SU-DHL-6 (cell line): ENCODE measurements around the gene HTR3B.

Source experiments
- H2AFZ ChIP-seq: fragments of 200-600 bp; sonication (generic); 2 replicates; pipeline ENCODE4 v1.6.1; 2014; ENCODE audit warnings: low read depth, mild to moderate bottlenecking, moderate library complexity, mixed read lengths, antibody characterized with exemption, low read length; ENCODE audit not compliant: severe bottlenecking
- H3F3A ChIP-seq: fragments of 200-600 bp; shearing (Covaris generic); 2 replicates; pipeline ENCODE4 v1.6.0; 2016; ENCODE audit warnings: antibody characterized with exemption, mild to moderate bottlenecking; ENCODE audit not compliant: insufficient read depth
- H3K27ac ChIP-seq: fragments of 200-600 bp; sonication (generic); 2 replicates; pipeline ENCODE4 v1.5.1; 2016; ENCODE audit warnings: low read depth, mild to moderate bottlenecking, low read length, moderate library complexity, mixed read lengths
- H3K27me3 ChIP-seq: fragments of 200-600 bp; sonication (generic), shearing (Covaris generic); 2 replicates; pipeline ENCODE4 v1.6.0; 2014; ENCODE audit warnings: mild to moderate bottlenecking, low read length
- H3K36me3 ChIP-seq: fragments of 200-600 bp; sonication (generic); 2 replicates; pipeline ENCODE4 v1.6.1; 2014; ENCODE audit warnings: mild to moderate bottlenecking, low read length, mixed read lengths
- H3K4me2 ChIP-seq: fragments of 300-600, 200-600 bp; shearing (Covaris generic), sonication (generic); 2 replicates; pipeline ENCODE4 v1.6.0; 2014; ENCODE audit warnings: low read length, low read depth, mild to moderate bottlenecking; ENCODE audit not compliant: poor library complexity, severe bottlenecking
- H3K4me3 ChIP-seq: fragments of 200-600 bp; sonication (generic); 2 replicates; pipeline ENCODE4 v1.5.1; 2014; ENCODE audit warnings: antibody characterized with exemption, low read length, mild to moderate bottlenecking, mixed read lengths; ENCODE audit not compliant: insufficient read depth, poor library complexity, severe bottlenecking
- H3K79me2 ChIP-seq: fragments of 200-600 bp; sonication (generic); 2 replicates; pipeline ENCODE4 v1.6.1; 2014; ENCODE audit warnings: mild to moderate bottlenecking, low read length, moderate library complexity; ENCODE audit not compliant: insufficient read depth
- H3K9ac ChIP-seq: fragments of 200-600 bp; sonication (generic); 2 replicates; pipeline ENCODE4 v1.7.0; 2014; ENCODE audit warnings: mild to moderate bottlenecking, low read length
- H3K9me2 ChIP-seq: fragments of 200-600 bp; sonication (generic); replicated peaks from 2 replicates; pipeline ENCODE4 v1.6.1; 2014; ENCODE audit warnings: low read length; ENCODE audit not compliant: insufficient read depth
- H3K9me3 ChIP-seq: fragments of 200-600 bp; sonication (generic); 2 replicates; pipeline ENCODE4 v1.6.1; 2014; ENCODE audit warnings: low read length, mixed read lengths; ENCODE audit not compliant: insufficient read depth
- H4K20me1 ChIP-seq: fragments of 200-600 bp; sonication (generic); 2 replicates; pipeline ENCODE4 v1.6.1; 2014; ENCODE audit warnings: low read depth, mild to moderate bottlenecking, antibody characterized with exemption, low read length, moderate library complexity, mixed read lengths
- EZH2phosphoT487 ChIP-seq: fragments of 200-600 bp; sonication (generic), shearing (Covaris generic); conservative IDR thresholded peaks from 2 replicates; pipeline ENCODE4 v1.6.1; 2018; ENCODE audit warnings: mild to moderate bottlenecking, antibody characterized with exemption, low read length, moderate library complexity, mixed read lengths
- TF ChIP-seq, protein P1 (sequence below): fragments of 200-600 bp; sonication (generic); IDR thresholded peaks from one replicate; pipeline ENCODE4 v1.5.1; 2017; ENCODE audit warnings: antibody characterized with exemption, mild to moderate bottlenecking, low read length, moderate library complexity; ENCODE audit not compliant: insufficient read depth, poor library complexity, severe bottlenecking

HTR3B gene

GRCh38 chr11:113960702-113961330, 56.2 kb downstream of the HTR3B start:
- no peak overlapping the region for H3K4me2 ChIP-seq
- no peaks in the 10 kb centered on the region for H3K36me3 ChIP-seq
- H3F3A ChIP-seq, result no peaks in the 10 kb centered on the region
- H3K9ac ChIP-seq, result no peak overlapping the region
- H3K79me2 ChIP-seq, result no peaks in the 10 kb centered on the region
- no peaks in the 10 kb centered on the region for H4K20me1 ChIP-seq
- H3K27me3 ChIP-seq, result no peaks in the 10 kb centered on the region
- no peaks in the 10 kb centered on the region for H3K9me2 ChIP-seq
- no peak overlapping the region for H2AFZ ChIP-seq
- H3K27ac ChIP-seq, result no peak overlapping the region
- H3K9me3 ChIP-seq, result no peaks in the 10 kb centered on the region
- no peak overlapping the region for H3K4me3 ChIP-seq
- TF ChIP-seq EZH2phosphoT487, result no peak
- TF ChIP-seq, protein P1, sequence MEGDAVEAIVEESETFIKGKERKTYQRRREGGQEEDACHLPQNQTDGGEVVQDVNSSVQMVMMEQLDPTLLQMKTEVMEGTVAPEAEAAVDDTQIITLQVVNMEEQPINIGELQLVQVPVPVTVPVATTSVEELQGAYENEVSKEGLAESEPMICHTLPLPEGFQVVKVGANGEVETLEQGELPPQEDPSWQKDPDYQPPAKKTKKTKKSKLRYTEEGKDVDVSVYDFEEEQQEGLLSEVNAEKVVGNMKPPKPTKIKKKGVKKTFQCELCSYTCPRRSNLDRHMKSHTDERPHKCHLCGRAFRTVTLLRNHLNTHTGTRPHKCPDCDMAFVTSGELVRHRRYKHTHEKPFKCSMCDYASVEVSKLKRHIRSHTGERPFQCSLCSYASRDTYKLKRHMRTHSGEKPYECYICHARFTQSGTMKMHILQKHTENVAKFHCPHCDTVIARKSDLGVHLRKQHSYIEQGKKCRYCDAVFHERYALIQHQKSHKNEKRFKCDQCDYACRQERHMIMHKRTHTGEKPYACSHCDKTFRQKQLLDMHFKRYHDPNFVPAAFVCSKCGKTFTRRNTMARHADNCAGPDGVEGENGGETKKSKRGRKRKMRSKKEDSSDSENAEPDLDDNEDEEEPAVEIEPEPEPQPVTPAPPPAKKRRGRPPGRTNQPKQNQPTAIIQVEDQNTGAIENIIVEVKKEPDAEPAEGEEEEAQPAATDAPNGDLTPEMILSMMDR, result no peak

GRCh38 chr11:113967361-113967760, 62.8 kb downstream of the HTR3B start:
- no peaks in the 10 kb centered on the region for H3F3A ChIP-seq
- H3K9ac ChIP-seq, result no peak overlapping the region
- no peaks in the 10 kb centered on the region for H4K20me1 ChIP-seq
- no peak overlapping the region for H2AFZ ChIP-seq
- H3K4me2 ChIP-seq, result no peak overlapping the region
- H3K27ac ChIP-seq, result no peak overlapping the region
- no peak overlapping the region for H3K4me3 ChIP-seq
- H3K27me3 ChIP-seq, result no peaks in the 10 kb centered on the region
- no peaks in the 10 kb centered on the region for H3K79me2 ChIP-seq
- TF ChIP-seq, protein P1, result no peak
- TF ChIP-seq EZH2phosphoT487, result no peak
- H3K9me2 ChIP-seq, result no peaks in the 10 kb centered on the region
- H3K36me3 ChIP-seq, result no peaks in the 10 kb centered on the region
- H3K9me3 ChIP-seq, result no peaks in the 10 kb centered on the region

GRCh38 chr11:113971506-113972195, 67.1 kb downstream of the HTR3B start:
- H3K4me3 ChIP-seq, result no peak overlapping the region
- H3K36me3 ChIP-seq, result no peaks in the 10 kb centered on the region
- no peaks in the 10 kb centered on the region for H3K9me2 ChIP-seq
- no peaks in the 10 kb centered on the region for H3F3A ChIP-seq
- TF ChIP-seq, protein P1, result no peak
- no peak for TF ChIP-seq EZH2phosphoT487
- H3K4me2 ChIP-seq, result no peak overlapping the region
- no peaks in the 10 kb centered on the region for H4K20me1 ChIP-seq
- H2AFZ ChIP-seq, result no peak overlapping the region
- H3K9ac ChIP-seq, result no peak overlapping the region
- H3K27ac ChIP-seq, result no peak overlapping the region
- H3K27me3 ChIP-seq, result no peaks in the 10 kb centered on the region
- no peaks in the 10 kb centered on the region for H3K9me3 ChIP-seq
- no peaks in the 10 kb centered on the region for H3K79me2 ChIP-seq
